ENCODE data around the gene INS.
A peak's percentile ranks its signal among the peaks of the same experiment; 100 is the strongest.

The INS gene

DNA sequence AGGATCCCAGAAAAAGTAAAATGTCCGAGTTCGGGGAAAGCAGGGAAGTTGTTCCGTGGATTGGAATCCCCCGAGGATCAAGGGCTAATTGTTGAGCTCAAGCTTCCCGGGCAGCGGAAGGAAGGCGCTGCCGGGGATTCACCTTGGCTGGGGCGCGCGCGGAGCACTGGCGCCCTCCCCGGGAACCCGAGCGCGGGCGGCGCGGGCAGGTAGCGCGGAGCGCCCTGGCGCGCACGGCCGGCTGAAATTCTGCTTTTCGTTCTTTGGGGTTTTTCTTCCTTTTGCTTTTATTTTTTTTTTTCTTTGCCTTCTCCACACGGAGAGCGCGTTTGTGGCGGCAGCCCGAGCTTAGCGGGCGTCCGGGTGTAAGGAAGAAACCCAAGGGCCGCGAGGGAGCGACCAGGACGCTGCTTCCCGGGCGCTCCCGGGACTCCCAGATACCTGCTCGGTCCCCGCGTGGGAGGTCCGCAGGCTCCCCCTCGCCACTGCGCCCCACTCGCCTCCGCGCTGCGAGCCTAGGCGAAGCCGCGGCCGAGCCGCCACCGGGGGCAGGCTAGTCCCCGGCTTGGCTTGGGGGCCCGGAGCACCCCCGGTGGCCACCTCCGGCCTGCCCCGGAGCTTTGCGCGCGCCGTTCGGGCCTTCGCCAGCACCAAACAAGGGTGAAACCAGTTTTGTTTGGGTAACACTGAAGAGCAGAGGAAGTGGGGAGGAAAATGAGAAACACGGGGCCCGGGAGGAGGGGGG lies 17.0 kb downstream of the INS start:
- DNase-seq: no peak

DNA sequence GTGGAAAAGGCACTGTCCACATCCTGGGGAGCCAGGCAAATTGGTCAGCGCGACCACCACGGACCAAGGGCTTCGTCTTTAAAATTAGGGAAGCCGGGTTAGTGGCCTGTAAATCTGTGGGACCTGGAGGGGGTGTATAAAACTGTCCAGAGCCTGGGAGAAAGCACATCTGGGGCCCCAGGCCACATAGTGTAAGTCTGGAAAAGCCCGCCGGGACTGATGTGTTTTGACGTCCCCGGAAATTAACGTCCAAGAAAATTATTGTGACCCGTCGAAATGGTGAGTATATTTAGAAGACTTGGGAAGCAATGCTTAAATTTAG lies 17.6 kb downstream of the INS start:
- no peak for DNase-seq

DNA sequence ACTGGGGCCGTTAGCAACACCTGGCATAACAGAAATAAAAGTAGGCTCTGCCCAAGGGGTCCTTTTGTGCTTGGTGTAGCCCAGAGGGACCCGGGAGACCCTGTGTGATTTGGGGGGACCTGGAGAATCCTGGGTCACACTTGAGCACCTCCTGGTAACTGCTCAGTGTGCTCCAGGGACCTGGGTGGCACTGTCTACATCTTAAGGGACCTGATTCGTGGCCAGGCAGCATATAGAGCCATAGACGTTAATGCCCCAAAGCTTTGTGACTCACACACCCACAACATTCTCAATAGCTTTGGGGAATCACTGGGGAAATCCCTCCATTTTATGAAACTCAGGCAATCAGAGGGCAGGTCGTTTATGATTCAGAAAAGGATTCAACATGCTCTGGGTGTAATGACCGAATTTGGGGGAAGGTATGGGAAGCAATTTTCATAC lies 18.2 kb downstream of the INS start:
- DNase-seq: peak; percentile 65

DNA sequence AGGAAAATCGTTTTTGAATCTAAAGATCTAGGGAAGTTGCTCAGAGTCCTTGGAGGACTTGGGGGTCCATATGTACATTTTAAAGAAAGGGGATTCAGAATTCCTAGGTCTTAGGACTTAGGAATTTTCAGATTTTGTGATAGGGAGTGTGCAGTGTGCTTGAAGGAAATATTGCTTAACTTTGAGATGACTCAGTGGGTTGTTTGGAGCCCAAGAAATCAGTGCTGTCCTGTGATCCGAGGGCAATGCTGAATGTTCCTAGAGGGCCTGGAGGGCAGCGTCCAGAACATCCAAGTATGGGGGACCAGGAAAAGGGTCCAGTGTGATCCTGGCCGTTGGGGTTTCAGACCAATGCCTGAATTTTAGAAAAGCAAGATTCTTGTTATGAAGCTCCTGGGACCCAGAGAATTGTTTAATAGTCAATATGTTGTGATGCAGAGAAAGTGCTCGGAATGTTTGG lies 18.7 kb downstream of the INS start:
- DNase-seq: no peak

DNA sequence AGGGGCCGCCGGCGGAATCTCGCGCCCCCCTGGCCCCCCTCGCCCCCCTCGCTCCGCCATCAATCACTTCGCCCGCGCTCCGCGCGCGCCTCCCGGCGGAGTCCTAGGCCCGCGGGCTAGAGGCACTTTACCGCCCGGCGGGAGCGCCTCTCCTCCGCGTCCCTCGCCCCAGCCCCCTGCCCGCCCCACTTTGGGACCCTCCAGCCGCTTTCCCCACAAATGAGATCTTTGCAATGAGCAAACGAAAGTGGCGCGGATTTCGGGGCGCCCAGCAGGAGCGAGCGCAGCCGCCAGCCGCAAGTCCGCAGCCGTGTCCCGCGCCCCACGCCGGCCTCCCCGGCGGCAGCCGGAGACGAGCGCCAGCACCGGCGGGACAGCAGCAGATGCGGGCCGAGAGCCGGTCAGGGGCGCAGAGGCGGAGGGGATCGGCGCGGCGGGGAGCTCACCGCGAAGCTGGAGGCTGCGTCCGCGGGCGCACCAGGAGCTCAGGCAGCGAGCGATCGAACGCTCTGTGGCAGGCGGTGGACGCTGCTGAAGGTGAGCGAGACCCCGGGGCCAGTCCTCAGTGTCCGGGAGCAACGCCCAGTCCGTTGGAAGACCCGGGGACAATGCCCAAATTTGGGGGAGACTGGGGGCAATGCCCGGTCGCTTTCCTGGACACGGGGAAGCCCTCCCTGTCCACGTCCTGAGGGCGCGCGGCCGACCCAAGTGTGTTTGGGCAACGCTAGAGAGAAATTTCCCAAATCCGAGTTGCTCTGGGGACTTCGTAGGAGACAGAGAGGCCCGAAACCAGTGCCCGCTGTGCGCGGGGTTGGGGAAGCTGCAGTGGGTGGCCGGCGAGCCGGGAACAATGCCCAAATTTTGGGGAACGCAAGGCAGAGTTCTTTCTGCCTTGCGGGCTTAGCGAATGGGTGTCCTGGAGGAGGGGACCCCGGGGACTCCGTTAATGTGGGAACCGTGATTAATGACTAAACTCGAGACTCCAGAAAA lies 20.3 kb downstream of the INS start:
- no peak for DNase-seq

DNA sequence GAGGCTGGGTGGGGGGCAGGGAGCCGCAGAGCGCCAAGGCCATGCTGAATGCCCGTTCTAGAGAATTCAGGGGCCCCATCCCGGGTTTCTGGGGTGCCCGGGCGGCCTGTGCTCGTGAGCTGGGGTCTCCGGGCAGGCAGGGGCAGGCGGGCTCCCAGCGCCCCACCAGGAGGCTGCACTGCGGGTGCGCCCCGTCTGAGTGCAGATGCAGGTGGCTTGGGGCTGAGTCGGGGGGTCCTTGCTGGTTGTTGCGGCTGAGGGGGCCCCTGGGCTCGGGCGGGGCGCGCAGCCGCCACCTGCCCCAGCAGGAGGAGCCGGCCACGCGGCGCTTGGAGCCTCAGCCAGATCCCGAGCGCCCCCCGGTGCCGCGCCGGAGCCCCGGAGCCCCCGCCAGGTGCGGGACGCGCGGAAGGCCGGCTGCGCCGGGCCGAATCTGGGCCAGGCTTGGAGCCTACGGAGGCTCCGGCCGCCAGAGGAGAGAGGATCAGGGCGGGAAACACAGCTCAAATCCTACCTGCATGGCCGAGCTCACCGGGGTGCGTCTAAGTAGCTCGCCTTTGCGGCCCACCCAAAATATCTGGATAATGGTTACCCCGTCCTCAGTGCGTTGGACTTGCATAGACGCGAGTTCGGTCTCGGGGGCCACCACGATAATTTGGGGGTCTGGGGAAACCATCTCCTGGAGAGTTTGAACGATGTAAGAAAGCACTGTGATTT lies 21.2 kb downstream of the INS start:
- DNase-seq: no peak

DNA sequence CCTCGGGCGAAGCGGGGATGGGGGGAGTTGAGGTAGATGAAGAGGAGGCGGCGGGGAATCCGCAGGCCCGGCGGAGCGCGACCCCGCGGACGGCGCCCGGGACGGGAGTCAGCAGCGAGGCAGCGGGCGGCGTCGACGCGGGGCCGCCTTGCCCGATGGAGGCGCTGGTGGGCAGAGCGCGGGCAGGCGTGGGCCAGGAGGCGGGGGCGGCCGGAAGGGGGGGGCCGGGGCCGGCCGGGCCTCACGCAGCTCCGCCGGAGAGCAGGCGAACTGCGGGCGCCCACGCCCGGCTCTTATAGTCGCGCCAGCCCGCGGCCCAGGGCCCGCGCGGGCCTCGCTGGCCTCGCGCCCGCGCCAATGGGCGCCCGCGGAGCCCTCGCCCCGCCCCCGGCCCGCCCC lies 21.9 kb downstream of the INS start, which contains the start of gene IGF2:
TSS of gene IGF2 (minus strand) at position 267 of the 399 bp plus-strand sequence. CDS start 3,866 bp downstream, outside the sequence.
- no peak for DNase-seq

DNA sequence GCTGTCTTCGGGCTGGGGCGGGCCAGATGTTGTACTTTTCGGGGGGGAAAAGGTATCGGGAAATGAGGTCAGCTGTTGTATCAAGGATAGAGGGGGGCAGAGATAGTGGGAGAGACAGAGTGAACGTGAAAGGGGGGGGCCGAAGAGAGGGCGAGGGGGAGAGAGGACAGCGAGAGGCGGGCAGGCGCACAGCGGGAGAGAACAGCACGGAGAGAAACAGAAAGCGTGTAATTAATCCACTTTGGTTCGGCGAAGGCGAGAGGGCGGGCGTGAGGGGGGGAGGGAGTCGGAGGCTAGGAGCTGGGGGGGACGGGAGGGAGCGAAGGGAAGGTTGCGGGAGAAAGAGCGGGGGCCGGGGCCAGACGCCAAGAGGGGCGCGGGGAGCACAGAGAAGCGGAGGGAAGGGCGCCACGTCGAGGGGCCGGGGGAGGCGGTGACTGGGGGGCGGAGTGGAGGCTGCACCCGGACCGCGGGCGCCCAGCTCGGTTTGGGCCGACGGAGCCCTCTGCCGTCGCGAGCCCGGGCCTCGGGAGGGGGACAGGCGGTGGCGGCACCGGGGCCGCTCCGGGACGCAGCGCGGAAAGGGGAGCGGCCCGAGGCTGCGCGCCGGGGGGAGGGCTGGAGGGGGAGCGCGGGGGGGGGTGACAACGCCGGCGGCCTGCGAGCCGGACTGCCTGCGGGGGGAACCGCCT lies 22.4 kb downstream of the INS start:
- DNase-seq: no peak

DNA sequence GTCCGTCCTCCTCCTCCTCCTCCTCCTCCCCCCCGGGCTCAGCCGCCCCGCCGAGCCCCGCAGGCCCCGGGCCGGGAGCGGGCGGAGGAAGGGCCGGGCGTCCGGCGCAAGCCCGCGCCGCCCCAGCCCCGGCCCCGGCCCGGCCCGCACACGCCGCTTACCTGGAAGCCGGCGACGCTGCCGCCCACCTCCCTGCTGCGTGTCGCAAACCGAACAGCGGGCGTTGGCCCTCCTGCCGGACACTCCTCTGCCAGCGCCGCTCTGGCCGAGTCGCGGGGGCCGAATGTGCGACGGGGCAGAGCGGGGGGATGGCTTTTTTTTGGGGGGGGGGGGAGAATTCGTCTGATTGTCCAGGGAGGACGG lies 23.0 kb downstream of the INS start:
- no peak for DNase-seq

DNA sequence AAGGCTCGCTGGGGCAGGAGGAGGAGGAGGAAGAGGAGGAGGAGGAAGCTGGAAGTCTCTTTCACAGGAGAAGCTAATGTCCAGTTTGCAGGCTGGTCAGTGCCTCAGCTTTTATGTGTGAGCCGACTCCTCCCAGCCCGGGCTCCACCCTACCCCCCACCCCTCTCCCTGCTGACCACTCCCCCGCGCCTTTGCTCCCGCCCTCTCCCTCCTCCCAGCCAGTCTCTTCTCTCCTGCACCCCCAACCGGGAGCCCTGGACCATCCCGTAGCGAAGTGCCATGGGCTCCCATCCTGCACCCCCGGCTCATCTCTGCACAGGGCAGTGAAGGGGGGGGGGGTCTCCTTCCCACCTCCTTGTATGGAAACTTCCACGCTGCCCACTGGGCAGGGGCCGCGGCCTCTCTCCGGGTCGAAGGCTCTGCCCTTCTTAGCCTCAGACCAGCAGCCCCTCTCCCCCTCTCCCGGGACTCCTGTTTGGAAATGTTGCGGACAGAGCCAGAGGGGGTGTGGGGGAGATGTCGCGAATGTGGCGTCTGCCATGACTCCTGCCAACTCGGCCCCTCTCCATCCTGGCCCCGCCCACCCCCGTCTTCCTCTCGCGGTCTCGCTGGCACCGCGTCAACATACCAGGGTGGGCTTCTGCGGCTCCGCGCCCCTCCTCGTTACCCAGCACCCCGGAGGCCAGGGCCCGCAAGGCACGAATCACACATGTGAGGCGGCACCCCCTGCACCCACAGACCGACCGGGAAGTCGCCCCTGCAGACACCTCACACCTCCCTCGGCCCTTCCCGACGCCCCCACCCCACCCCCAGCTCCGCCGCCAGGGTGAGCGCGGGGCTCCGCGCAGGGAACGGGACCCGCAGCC lies 23.6 kb downstream of the INS start:
- DNase-seq: peak; percentile 49

DNA sequence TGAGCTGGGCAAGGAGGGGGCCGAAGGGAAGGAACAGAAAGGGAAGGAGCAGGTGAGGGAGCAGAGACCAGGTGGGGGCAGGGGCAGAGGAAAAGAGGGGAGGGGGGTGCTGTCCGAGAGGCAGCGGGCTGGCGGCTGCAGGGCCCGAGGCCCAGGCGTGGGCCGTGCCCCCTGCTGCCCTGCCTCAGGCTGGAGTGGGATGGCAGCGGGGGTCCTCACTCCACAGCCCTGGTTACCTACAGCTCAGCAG lies 24.1 kb downstream of the INS start:
- no peak for DNase-seq

DNA sequence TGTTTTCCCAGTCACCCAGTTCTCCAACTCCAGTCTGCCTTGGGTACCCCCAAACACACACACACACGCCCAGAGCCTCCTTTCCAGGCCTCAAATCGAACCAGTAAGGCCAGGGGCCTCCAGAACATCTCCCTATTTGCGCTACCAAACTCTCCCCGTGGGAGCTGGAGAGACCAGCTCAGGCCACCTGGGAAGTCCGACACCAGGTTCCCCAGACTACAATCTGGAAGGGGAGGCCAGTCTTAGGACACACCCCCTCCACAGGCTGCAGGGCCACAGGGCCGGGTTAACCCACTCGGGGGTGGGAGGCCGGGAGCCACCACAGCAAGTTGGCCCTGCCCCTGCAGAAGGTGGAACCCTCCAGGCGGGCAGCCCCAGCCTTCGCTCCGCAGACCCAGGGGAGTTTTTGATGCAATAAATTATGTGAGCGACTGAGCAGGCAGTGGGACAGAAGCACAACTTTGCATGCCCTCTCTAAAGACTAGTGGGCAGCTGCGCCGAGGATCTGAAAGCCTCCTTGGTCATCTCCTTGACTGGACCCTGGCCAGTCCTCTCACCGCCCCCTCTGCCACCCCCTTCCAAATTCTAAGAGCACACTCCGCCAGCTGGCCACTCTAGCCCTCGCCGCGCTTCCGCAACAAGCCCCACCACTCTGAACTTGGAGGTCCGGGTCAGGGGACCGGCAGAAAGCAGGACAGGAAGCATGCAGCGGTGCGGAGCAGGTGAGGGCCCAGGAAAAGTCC lies 24.6 kb downstream of the INS start:
- no peak for DNase-seq

DNA sequence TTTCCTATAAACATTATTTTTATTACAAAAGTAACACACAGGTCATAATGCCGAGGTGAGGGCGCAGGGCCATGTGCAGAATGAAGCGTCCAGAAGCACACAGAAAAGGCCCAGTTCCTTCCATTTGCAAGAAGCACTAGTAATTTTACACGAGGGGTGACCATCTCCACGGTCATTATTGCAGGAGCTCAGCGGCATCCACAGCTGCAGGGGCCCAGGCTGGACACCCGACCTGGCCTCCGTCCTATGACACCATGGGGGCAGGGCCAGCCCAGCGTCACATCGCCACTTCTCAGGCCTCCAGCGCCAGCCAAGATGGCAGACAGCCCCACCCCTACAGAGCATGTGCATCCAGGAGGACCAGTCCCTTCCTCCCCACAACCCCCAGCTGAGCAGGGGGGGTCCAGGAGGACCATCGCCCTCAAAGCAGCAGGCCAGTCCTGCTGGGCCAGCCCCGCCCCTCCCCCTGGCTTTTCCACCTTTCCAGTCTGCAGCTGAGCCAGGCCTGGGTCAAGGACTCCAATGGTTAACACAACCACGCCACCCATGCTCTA lies 25.3 kb downstream of the INS start:
- DNase-seq: no peak

DNA sequence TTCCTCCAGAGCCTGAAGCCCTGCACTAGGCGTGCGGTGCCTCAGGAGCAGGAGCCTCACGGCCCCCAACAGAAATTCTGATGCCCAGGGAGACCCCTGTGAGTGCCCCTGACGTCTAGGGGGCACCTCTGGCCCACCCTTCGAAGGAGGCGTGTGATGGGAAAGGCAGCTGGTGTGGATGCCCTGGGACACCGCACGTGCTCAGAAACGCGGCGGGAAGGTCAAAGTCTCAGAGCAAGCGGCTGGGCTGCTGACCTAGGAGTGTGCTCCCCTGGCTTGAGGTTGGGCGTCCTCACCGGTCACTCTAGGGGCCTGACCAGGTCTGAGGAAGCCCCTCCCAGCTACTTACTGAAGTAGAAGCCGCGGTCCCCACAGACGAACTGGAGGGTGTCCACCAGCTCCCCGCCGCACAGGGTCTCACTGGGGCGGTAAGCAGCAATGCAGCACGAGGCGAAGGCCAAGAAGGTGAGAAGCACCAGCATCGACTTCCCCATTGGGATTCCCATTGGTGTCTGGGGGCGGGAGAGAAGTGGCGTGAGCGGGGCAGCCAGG lies 25.9 kb downstream of the INS start:
- DNase-seq: no peak

DNA sequence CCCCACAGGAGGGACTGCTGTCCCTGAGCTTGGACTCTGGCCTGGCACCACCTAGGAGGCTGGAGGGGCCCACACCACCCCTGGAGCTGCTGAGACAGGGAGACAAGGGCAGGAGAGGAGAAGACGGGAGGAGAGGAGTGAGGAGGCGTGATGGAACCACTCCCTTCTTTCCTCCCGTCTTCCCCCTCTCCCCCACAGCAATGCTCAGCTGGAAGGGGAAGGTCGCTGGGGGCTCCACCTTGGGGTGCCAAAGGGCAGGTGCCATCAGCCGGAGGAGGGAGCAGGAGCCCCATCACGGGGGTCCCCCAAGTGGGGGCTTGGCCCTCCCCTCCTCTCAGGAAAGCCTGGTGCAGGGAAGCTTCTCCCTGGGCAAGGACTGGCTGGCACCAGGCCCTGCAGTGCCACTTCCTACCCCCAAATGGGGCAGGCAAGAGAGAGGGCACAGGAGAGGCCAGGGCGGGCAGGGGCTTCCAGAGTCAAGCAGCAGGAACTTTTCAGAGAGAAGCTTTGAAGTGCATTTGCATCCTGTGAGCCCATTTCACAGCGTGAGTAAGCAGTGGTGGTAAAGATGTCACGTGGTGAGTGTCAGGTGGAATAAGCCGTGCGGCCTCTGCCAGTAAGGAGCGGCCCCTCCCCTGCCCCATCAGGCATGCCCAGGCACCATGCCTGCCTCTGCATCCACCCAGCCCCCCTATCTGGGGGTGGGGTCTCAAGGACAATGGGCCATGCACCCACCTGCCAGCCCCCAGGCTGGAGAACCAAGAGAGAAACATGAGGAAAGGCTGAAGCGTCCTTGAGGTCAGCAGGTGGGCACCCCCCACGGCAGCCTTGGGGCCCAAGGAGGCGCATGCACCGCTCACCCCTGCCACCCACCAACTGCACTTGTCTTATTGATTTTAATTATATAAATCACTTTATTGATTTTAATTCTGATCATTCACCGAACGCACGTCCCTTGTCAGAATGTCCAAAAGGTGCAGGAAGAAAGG lies 26.7 kb downstream of the INS start:
- no peak for DNase-seq

DNA sequence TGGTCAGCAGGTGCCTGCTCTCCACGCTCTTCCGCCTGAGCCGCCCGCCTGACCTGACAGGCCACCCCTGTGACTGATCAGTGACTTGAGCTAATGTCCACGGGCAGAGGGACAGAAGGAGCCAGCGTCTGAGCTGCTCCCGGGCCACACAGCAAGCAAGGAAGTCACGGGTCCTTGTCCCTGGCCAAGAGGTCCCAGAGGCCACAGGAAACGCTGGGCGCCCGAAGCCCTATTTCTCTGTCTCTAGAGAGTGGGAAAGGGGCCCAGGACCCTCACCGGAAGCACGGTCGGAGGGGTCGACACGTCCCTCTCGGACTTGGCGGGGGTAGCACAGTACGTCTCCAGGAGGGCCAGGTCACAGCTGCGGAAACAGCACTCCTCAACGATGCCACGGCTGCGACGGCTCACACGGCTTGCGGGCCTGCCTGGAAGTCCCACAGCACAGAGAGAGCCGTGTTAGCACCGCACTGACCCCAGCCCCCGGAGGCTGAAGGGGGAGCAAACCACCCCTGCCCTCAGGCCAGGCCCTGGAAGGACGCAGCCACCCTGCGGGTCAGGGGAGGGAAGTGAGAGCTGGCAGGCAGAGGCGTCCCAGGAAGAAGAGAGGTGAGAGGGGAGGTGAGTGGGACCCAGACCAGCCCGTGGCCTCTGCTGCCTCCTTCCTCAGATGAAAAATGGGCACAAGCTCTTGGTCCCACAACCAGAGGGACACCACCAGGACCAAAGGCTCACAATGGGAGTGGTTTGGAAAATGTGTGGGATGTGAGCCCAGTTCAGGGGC lies 27.6 kb downstream of the INS start:
- DNase-seq: no peak

DNA sequence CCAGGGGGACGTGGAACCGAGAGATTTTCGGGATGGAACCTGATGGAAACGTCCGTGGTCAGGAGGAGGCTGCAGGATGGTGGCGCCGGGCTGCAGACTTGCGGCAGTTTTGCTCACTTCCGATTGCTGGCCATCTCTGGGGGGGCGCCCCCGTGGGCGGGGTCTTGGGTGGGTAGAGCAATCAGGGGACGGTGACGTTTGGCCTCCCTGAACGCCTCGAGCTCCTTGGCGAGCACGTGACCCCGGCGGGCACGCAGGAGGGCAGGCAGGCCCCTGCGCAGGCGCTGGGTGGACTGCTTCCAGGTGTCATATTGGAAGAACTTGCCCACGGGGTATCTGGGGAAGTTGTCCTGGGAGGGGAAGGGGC lies 28.2 kb downstream of the INS start:
- no peak for DNase-seq

DNA sequence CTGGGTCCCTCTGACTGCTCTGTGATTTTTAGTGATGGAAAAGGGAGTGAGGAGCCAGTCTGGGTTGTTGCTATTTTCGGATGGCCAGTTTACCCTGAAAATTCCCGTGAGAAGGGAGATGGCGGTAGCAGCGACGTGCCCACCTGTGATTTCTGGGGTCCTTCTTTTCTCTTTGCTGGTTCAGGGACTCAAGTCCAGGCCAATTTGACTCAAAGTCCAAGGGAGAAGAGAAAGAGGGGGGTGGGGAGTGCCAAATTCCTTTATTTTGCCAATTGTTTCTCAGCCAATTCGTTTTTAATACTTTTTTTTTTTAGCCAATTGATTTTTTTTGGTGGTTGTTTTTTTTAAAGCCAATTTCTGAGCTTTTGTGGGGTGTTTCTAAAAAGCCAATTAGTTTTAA lies 28.8 kb downstream of the INS start:
- no peak for DNase-seq
